HG03575 (cell line): ENCODE data around the gene SRSF2.
"Not testable (repeated sequence)": the region's sequence is repeated elsewhere in the genome, so short reads cannot be mapped to it uniquely, and the experiment has no call there.

Experiments
- ATAC-seq: cut with Tn5 transposase; IDR thresholded peaks from one replicate; pipeline ENCODE4 v1.9.1; 2021; ENCODE audit not compliant: unreplicated experiment, insufficient number of reproducible peaks, low FRiP score; ENCODE audit errors: extremely low read depth

SRSF2 gene

GRCh38 chr17:76707985-76708807 lies 28.9 kb downstream of the SRSF2 start:
- ATAC-seq, result no peak

- ATAC-seq, result no peak
Observed at GRCh38 chr17:76706817-76707216, 30.3 kb downstream of the SRSF2 start.

GRCh38 chr17:76704805-76705204 lies 32.3 kb downstream of the SRSF2 start:
- ATAC-seq, result no peak

- ATAC-seq, result no peak
Observed at GRCh38 chr17:76702941-76703637, 34.0 kb downstream of the SRSF2 start.

- ATAC-seq, result no peak
Observed at GRCh38 chr17:76702076-76702475, 35.1 kb downstream of the SRSF2 start.

- no peak for ATAC-seq
Observed at GRCh38 chr17:76701471-76701967, 35.6 kb downstream of the SRSF2 start.

- ATAC-seq, result no peak
Observed at GRCh38 chr17:76700617-76701470, 36.3 kb downstream of the SRSF2 start.

- ATAC-seq, result no peak
Observed at GRCh38 chr17:76700270-76700616, 36.9 kb downstream of the SRSF2 start.

GRCh38 chr17:76698466-76698977 lies 38.6 kb downstream of the SRSF2 start:
- not testable (repeated sequence) for ATAC-seq

- ATAC-seq, result no peak
Observed at GRCh38 chr17:76697702-76698465, 39.2 kb downstream of the SRSF2 start.

GRCh38 chr17:76696763-76697701 lies 40.1 kb downstream of the SRSF2 start:
- no peak for ATAC-seq

- ATAC-seq, result no peak
Observed at GRCh38 chr17:76695059-76695831, 41.9 kb downstream of the SRSF2 start.

GRCh38 chr17:76691379-76692191 lies 45.5 kb downstream of the SRSF2 start:
- no peak for ATAC-seq

- no peak for ATAC-seq
Observed at GRCh38 chr17:76690596-76691280, 46.4 kb downstream of the SRSF2 start.

GRCh38 chr17:76689859-76690258 lies 47.3 kb downstream of the SRSF2 start:
- no peak for ATAC-seq
